Esophagus muscularis mucosa (tissue), 4 donors: ENCODE data around the gene SLC25A14. TPM values are rescaled to one million over a fixed set of nuclear protein-coding genes. Genes with fewer than 3 reads are reported as not detected.
"Not testable (repeated sequence)": the region's sequence is repeated elsewhere in the genome, so short reads cannot be mapped to it uniquely, and the experiment has no call there.

Experiments
- DNase-seq: peaks from one replicate; pipeline ENCODE4 v3.0.0-alpha.2; 2017; ENCODE audit errors: extremely low spot score
- H3K27ac ChIP-seq, 4 donors: fragments of 200-600 bp; sonication (generic); replicated peaks in 1 of 4; 1 replicate in 3 of 4; 2 replicates in 1 of 4; pipeline ENCODE4 v1.5.1; 2016 to 2019; ENCODE audit warnings: mild to moderate bottlenecking in 1 of 4
- H3K27me3 ChIP-seq, 4 donors: fragments of 200-600 bp; sonication (generic); one replicate each; pipeline versions ENCODE4 v1.5.1 to v1.6.0; 2016 to 2019
- H3K36me3 ChIP-seq, 4 donors: fragments of 200-600 bp; sonication (generic); one replicate each; pipeline ENCODE4 v1.5.1; 2016 to 2019
- H3K4me1 ChIP-seq, 4 donors: fragments of 200-600 bp; sonication (generic); one replicate each; pipeline ENCODE4 v1.5.1; 2016 to 2019
- H3K4me3 ChIP-seq, 4 donors: fragments of 200-600 bp; sonication (generic); 1 replicate in 2 of 4; 2 replicates in 2 of 4; pipeline ENCODE4 v1.5.1; 2016 to 2019; ENCODE audit warnings: mild to moderate bottlenecking in 4 of 4, moderate library complexity in 1 of 4
- H3K9me3 ChIP-seq, 4 donors: fragments of 200-600 bp; sonication (generic); 1 replicate in 3 of 4; 2 replicates in 1 of 4; pipeline ENCODE4 v1.5.1; 2016 to 2019
- EP300 ChIP-seq: sonication (generic); formaldehyde crosslinking; IDR thresholded peaks from one replicate; pipeline ENCODE4 v1.6.1; 2017; ENCODE audit warnings: antibody characterized with exemption
- POLR2A ChIP-seq: fragments of 450-650 bp; IDR thresholded peaks from one replicate; pipeline ENCODE4 v1.6.1; 2017; ENCODE audit warnings: antibody characterized with exemption, moderate library complexity, mild to moderate bottlenecking, low read depth
- POLR2AphosphoS5 ChIP-seq, 2 donors: sonication (generic); formaldehyde crosslinking; IDR thresholded peaks; one replicate each; pipeline ENCODE4 v1.6.1; 2017; ENCODE audit warnings: antibody characterized with exemption in 2 of 2
- WGBS: methylation state at CpG from one replicate; pipeline ENCODE4 v1.1.5; 2018; 5-methylcytosine and 5-hydroxymethylcytosine counted together
- intact Hi-C: fragments of 100-400 bp; cut with DNase I; formaldehyde crosslinking; loops from one replicate; pipeline ENCODE4 v1.15.1; 2023
- total RNA-seq, 4 donors: library from RNA; depleted of rRNA; stranded (reverse); fragments of >200 nt; gene quantifications; one replicate each; pipeline versions ENCODE4 v1.1.0 to v1.2.1, GENCODE V29; 2016
- TF ChIP-seq, protein P1 (sequence below), 3 experiments: fragments of 200-600 bp in 2 of 3; fragments of 450-650 bp in 1 of 3; sonication (generic) in 2 of 3; IDR thresholded peaks; one replicate each; pipeline ENCODE4 v1.5.1; 2017 to 2019; ENCODE audit warnings: antibody characterized with exemption in 3 of 3, mild to moderate bottlenecking in 2 of 3, moderate library complexity in 1 of 3

The SLC25A14 gene
- total RNA-seq, 4 donors from 2014 or later = 4.0 to 9.6 (median 6.9) TPM

DNA sequence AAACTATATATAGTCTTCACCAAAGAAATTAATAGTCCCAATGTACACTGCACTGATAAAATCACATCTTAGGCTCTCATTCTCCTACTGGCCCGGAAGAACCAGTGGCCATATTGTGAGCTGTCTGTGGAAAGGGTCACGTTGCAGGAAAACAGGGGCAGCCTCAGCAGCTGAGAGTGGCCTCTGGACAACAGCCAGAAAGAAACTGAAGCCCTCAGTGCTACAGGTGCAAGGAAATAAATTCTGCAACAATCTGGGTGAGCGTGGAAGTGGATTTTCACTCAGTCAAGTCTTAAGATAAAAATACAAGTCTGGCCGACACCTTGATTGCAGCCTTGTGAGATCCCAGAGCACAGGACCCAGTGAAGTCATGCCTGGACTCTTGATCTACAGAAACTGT, 3.2 kb upstream of the SLC25A14 start:
- DNase-seq = no peak
- intact Hi-C loops = loop anchor here (10.0 kb wide), 1 partner anchor 578 kb away; no protein-coding TSS in a partner anchor
- H3K4me1 ChIP-seq = peaks cover 0 to 14% (median 9%) of the 10 kb centered on the region in 4 donors
- TF ChIP-seq, protein P1, sequence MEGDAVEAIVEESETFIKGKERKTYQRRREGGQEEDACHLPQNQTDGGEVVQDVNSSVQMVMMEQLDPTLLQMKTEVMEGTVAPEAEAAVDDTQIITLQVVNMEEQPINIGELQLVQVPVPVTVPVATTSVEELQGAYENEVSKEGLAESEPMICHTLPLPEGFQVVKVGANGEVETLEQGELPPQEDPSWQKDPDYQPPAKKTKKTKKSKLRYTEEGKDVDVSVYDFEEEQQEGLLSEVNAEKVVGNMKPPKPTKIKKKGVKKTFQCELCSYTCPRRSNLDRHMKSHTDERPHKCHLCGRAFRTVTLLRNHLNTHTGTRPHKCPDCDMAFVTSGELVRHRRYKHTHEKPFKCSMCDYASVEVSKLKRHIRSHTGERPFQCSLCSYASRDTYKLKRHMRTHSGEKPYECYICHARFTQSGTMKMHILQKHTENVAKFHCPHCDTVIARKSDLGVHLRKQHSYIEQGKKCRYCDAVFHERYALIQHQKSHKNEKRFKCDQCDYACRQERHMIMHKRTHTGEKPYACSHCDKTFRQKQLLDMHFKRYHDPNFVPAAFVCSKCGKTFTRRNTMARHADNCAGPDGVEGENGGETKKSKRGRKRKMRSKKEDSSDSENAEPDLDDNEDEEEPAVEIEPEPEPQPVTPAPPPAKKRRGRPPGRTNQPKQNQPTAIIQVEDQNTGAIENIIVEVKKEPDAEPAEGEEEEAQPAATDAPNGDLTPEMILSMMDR (IDR thresholded peaks at IDR 0.05) = no peak
- TF ChIP-seq POLR2AphosphoS5 (IDR thresholded peaks at IDR 0.05) = no peak
- no peak for TF ChIP-seq POLR2A
- TF ChIP-seq EP300 = no peak
- no peak overlapping the region for H3K4me3 ChIP-seq
- no peaks in the 10 kb centered on the region for H3K36me3 ChIP-seq
- H3K27ac ChIP-seq = no peak overlapping the region
- 76% methylated on average over 4 of the region's 4 CpGs for WGBS
- no peaks in the 10 kb centered on the region for H3K27me3 ChIP-seq
- no peaks in the 10 kb centered on the region for H3K9me3 ChIP-seq

DNA sequence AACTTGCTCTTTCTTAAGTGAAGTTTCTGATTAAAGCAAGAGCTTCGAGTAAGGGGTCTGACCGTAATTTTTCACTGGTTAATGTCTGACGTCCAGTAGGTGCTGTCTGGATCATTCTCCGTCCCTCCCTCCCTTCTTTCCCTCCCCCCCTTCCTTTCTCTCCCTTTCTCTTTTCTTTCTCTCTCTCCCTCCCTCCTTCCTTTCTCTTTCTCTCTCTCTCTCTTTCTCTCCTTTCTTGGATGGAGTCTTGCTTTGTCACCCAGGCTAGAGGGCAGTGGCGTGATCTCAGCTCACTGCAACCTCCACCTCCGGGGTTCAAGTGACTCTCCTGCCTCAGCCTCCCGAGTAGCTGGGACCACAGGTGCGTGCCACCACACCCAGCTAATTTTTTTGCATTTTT, 850 bp upstream of the SLC25A14 start:
- 77% methylated on average over 8 of the region's 8 CpGs for WGBS
- H3K36me3 ChIP-seq, DNase-seq, H3K9me3 ChIP-seq, H3K27me3 ChIP-seq, H3K27ac ChIP-seq: not testable (repeated sequence)
- intact Hi-C loops = loop anchor here (10.0 kb wide), 1 partner anchor 576 kb away; no protein-coding TSS in a partner anchor
- H3K4me3 ChIP-seq = peak overlapping the region; percentile 69 to 76 (median 70)
- peaks cover 0 to 14% (median 9%) of the 10 kb centered on the region in 4 donors for H3K4me1 ChIP-seq

DNA sequence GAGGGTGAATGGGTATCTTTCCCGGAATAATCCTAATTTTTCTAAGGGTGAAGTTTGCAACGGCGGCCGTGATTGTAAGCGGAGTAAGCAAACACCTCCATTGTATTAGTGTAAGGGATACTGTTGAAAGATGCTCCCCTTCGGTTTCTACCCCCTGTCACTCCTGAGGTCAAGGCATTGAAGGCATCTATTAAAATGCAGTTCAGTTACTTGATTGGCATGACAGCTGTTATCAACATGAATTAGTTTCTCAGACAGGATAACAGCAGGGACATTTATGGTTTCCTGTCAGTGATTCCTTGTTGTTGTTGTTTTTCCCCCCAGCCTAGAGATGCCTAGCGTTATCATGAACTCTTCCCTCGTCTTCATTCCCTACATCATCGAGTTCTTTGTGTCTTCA, 552 bp downstream of the SLC25A14 start:
- WGBS = 47% methylated on average over 9 of the region's 9 CpGs
- TF ChIP-seq POLR2AphosphoS5 (IDR thresholded peaks at IDR 0.05) (no peak), POLR2A (no peak), EP300 (no peak)
- TF ChIP-seq, protein P1 (IDR thresholded peaks at IDR 0.05) = no peak
- Histone ChIP-seq H3K9me3 (no peaks in the 10 kb centered on the region), H3K36me3 (no peaks in the 10 kb centered on the region), H3K4me1 (peaks cover 0 to 14% (median 9%) of the 10 kb centered on the region in 4 donors), H3K27ac (peak overlapping the region in 3 of 4 donors; percentile 51 to 70 (median 65)), H3K4me3 (peak overlapping the region; percentile 69 to 76 (median 70)), H3K27me3 (no peaks in the 10 kb centered on the region)
- no peak for DNase-seq
- intact Hi-C loops = loop anchor here (5.0 kb wide), 1 partner anchor 73 kb away; the partner anchor contains the start of gene ZNF280C

DNA sequence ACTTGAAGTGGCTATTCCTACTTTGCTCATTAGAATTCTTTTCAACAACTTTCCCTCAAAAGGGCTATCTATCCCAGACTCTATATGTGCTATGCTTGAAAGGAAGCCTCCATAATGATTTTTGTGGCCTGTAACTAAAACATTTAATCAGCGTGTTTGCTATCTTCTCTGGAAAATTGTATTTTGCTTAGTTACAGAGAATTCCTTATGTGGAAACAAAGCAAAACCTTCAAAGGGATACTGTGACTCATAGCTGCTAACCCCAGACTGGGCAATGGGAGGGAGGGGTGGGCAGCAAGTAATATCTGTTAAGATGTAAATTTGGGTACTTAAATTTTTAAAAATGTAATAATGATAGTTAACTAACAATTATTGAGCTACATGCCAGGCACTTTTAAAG, 3.7 kb downstream of the SLC25A14 start:
- no peaks in the 10 kb centered on the region for H3K36me3 ChIP-seq
- no peak overlapping the region for H3K27ac ChIP-seq
- no peak overlapping the region for H3K4me3 ChIP-seq
- H3K27me3 ChIP-seq = no peaks in the 10 kb centered on the region
- H3K4me1 ChIP-seq = peaks cover 0 to 14% (median 9%) of the 10 kb centered on the region in 4 donors
- intact Hi-C loops = loop anchor here (5.0 kb wide), 1 partner anchor 76 kb away; the partner anchor contains the start of gene ZNF280C
- no peak for TF ChIP-seq POLR2AphosphoS5 (IDR thresholded peaks at IDR 0.05)
- TF ChIP-seq, protein P1 (IDR thresholded peaks at IDR 0.05) = no peak
- no peaks in the 10 kb centered on the region for H3K9me3 ChIP-seq
- DNase-seq = no peak
- WGBS = 72% methylated on average over 1 of the region's 1 CpG

DNA sequence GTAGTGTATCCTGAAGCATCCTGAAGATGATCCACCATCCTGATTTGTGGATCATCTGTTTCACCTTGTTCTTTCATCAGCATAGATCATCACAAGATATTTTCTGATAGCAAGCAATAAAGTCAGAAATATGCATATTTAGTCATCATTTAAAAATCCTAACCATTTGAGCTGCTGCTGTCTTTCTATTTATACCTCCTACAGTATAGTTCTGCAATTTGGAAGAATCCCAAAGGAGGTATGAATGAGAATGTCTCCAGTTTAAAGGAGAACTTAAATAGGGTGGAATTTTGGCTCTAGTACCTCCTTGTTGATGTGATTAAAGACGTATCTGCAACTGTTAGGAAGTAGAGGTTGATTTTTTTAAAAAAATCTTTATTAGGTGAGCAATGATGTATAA, 7.6 kb downstream of the SLC25A14 start:
- no peak for DNase-seq
- intact Hi-C loops = no loop called here
- TF ChIP-seq POLR2A (no peak), POLR2AphosphoS5 (IDR thresholded peaks at IDR 0.05) (no peak), EP300 (no peak)
- TF ChIP-seq, protein P1 (IDR thresholded peaks at IDR 0.05) = no peak
- WGBS = 13% methylated on average over 1 of the region's 1 CpG
- Histone ChIP-seq H3K27ac (no peak overlapping the region), H3K27me3 (no peaks in the 10 kb centered on the region), H3K4me3 (no peak overlapping the region), H3K9me3 (no peaks in the 10 kb centered on the region), H3K4me1 (no peaks in the 10 kb centered on the region), H3K36me3 (peaks cover 0 to 12% (median 6%) of the 10 kb centered on the region in 4 donors)
